Myocyte (in vitro differentiated cells): ENCODE measurements around the gene RRP7A. TPM values are rescaled to one million over a fixed set of nuclear protein-coding genes. Genes with fewer than 3 reads are reported as not detected.
"Not testable (repeated sequence)": the region's sequence is repeated elsewhere in the genome, so short reads cannot be mapped to it uniquely, and the experiment has no call there.

Source experiments
- DNase-seq: peaks from one replicate; pipeline ENCODE4 v3.0.0-alpha.2; 2012; ENCODE audit warnings: low read depth
- total RNA-seq: library from RNA; depleted of rRNA; stranded (reverse); fragments of >200 nt; gene quantifications from 2 replicates; pipeline ENCODE4 v1.2.3, GENCODE V29; 2014

RRP7A gene
- total RNA-seq, 1 donor from 2014 or later = 16.7 TPM

GRCh38 chr22:42536634-42537033 lies 17.0 kb upstream of the RRP7A start:
- DNase-seq = not testable (repeated sequence)

GRCh38 chr22:42536166-42536565 lies 16.6 kb upstream of the RRP7A start:
- DNase-seq = no peak

- DNase-seq = not testable (repeated sequence)
These were observed 15.6 kb upstream of the RRP7A start for GRCh38 chr22:42535082-42535731.

- no peak for DNase-seq
These were observed 14.0 kb upstream of the RRP7A start for GRCh38 chr22:42533638-42533977.

GRCh38 chr22:42531401-42532084 lies 11.9 kb upstream of the RRP7A start:
- DNase-seq = not testable (repeated sequence)

- not testable (repeated sequence) for DNase-seq
These were observed 9.8 kb upstream of the RRP7A start for GRCh38 chr22:42529435-42529834.

- no peak for DNase-seq
These were observed 9.2 kb upstream of the RRP7A start for GRCh38 chr22:42528591-42529307.

GRCh38 chr22:42522546-42522945 lies 3.0 kb upstream of the RRP7A start:
- no peak for DNase-seq

- DNase-seq = no peak
These were observed 1.6 kb upstream of the RRP7A start for GRCh38 chr22:42521228-42521546.

- not testable (repeated sequence) for DNase-seq
These were observed 715 bp downstream of the RRP7A start for GRCh38 chr22:42518638-42519524.

GRCh38 chr22:42517103-42517502 lies 2.5 kb downstream of the RRP7A start:
- not testable (repeated sequence) for DNase-seq

- DNase-seq = no peak
These were observed 3.7 kb downstream of the RRP7A start for GRCh38 chr22:42515896-42516295.

- DNase-seq = not testable (repeated sequence)
These were observed 4.3 kb downstream of the RRP7A start for GRCh38 chr22:42515304-42515703.

GRCh38 chr22:42514331-42514730 lies 5.3 kb downstream of the RRP7A start:
- DNase-seq = not testable (repeated sequence)

GRCh38 chr22:42512273-42512990 lies 7.2 kb downstream of the RRP7A start:
- DNase-seq = not testable (repeated sequence)

GRCh38 chr22:42511401-42511891 lies 8.2 kb downstream of the RRP7A start:
- DNase-seq = no peak

GRCh38 chr22:42509548-42509947 lies 10.0 kb downstream of the RRP7A start:
- DNase-seq = no peak

- DNase-seq = not testable (repeated sequence)
These were observed 10.6 kb downstream of the RRP7A start for GRCh38 chr22:42508975-42509364.

GRCh38 chr22:42508327-42508974 lies 11.1 kb downstream of the RRP7A start:
- not testable (repeated sequence) for DNase-seq

- DNase-seq = no peak
These were observed 18.8 kb downstream of the RRP7A start for GRCh38 chr22:42500836-42501179.
